Right ventricle myocardium superior (tissue), 1 donor: Measurements from ENCODE around the gene TP53I13. TPM values are rescaled to one million over a fixed set of nuclear protein-coding genes. Genes with fewer than 3 reads are reported as not detected.

Experiments
- ATAC-seq: fragments of 200-7000 bp; cut with Tn5 transposase; one replicate; pipeline ENCODE4 v1.9.1; 2020; ENCODE audit warnings: mild to moderate bottlenecking; ENCODE audit not compliant: poor library complexity
- DNase-seq: peaks from one replicate; pipeline ENCODE4 v3.0.0-alpha.2; 2020
- intact Hi-C: fragments of 100-400 bp; cut with DNase I; formaldehyde crosslinking; loops from one replicate; pipeline ENCODE4 v1.11.2; 2022
- total RNA-seq: library from RNA; stranded (reverse); fragmentation: NEBNext Ultra II Directional; extraction: Animal tissue kit (Norgen Biotek cat#: 25700); gene quantifications from one replicate; pipeline ENCODE4 v1.2.1, GENCODE V29; 2021
- donor health status: DM: no; HTN: yes; CAD: no; lungs with severe emphysema.

Gene TP53I13
- total RNA-seq, 1 donor from 2014 or later, result 39.2 TPM

DNA sequence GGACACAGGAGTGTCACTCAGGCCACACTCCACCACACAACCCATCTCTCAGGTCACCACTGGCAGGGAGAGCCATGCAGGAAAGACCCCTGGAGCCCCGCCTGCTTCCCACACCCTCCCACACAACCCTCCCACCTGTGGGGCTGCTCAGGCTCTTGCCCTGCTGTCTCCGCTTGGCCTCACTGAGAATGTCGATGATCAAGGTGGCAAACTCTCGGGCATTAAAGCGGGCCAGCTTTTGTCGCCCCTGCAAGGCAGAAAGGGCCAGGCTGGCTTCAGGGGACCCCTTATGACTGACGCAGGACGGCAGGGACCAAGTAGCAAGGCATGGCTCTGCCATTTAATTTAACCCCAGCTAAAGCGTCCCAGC, 8.5 kb downstream of the TP53I13 start:
- DNase-seq (no peak), ATAC-seq (no peak)
- intact Hi-C loops, result no loop called here

DNA sequence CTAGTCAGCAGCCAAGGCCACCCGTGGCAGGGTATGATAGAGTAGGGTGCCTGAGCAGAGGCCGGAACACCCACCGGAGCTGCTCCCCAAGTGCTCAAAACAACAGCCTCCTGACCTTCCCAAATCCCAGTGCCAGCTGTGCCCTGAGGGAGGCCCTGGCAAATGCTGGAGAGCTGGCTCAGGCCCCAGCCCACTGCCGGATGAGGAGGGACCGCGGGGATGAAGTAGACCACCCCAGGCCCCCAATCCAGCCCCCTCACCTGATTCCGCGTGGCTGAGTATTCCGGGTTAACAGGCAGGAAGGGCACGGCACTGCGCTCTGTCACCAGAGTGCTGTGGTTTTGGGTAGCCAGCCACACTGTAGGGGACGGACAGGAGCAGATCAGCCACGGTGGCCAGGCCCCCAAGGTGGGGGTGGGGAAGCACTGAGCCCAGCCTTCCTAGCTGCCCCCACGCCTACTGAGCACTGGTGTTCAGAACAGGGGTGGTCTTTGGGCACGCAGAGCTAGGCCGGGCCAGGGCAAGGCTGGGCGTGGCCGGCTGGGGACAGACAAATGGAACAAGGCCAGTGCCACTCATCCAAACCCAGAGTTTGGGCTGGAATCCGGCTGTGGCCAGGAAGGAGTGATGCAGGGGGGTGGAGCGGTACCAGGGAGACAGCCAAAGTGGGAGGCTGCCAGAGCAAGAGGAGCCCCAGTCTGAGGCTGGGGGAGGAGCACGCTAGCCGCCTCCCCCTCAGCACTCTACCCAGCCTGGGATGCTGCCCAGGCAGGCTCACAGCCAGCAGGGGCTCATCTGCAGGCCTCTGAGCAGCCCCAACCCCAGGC, 9.1 kb downstream of the TP53I13 start:
- no peak for ATAC-seq
- peak; percentile 59 for DNase-seq
- intact Hi-C loops, result no loop called here

DNA sequence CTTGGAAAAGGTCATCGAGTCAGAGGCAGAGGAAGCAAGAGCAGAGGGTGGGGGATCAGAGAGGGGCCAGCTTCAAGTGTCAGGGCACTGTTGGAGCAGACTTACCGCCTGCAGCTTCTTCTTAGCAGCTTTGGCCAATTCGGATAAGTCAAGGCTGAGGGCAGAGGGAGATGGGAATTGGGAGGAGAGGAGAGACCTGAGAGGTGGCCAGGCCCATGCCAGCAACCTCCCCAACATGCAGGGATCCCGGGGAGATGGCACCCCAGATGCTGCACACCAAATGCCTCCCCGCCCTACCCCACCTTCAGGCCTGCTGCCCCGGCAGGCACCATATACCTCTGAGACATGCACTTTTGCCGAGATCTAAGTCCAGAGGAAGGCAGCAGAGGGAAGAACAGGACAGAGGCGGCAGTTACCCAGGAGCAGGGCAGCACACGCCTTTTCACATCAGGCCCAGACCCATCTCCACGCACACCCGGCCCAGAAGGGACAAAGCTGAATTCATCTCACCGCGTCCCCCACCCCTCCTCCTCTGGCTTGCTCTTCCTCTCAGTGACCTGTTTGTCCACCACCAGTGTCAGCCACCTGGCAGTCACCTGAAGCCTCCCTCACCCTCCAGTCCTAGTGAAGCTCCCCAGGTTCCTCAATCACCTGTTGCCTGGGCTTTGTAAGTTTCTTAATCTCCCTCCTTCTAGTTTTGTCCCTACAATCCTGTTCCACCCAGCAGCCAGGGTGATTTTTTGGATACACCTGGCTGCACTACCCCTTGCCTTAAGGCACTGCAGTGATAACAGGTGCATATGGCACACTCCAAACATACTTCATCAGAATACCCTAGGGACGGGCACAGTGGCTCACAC, 10.4 kb downstream of the TP53I13 start:
- intact Hi-C loops, result no loop called here
- no peak for DNase-seq

DNA sequence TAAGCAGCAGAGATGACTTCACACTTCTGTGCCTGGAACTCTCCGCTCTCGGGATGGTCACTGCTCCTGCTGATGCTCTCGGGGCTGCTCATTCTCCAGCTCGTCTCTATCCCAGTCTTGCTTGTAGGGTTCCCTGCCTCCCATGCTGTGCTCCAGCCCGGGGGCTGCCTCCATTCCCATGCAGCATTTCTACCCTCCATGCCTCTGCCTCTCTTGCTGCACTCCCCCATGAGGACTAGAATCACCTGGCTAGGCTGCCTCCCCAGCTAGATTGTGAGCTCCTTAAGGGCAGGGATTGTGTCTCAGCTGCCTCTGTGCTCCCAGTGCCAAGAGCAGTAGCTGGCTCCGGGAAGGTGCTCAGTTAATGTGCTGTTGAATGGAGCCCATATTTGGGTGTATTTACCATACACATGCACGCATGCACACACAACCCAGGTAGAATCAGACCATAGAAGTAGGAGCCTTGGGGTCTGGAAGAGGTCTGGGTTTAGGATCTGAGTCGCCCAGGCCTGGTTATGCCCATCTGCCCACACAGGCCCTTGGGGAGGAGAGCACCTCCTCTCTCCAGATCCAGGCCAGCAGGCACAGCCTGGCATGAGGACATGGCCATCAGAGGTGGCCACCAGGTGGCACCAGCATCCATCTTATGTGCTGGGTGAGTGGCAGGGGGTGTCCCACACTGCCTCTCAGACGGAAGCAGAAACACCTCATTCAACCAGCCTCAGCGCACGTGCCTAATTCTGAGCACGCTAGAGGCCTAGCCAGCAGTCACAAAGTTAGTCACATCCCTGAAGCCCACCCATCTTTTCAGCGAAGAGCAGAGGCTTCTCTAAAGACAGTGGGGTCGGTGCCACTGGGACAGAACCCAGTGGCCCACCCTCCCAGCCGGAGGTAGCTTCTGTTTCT, 11.6 kb downstream of the TP53I13 start:
- ATAC-seq (peak; percentile 87), DNase-seq (peak; percentile 91)
- intact Hi-C loops, result no loop called here

More for the DNA sequence above, 10.4 kb downstream of the TP53I13 start:
- ATAC-seq, result no peak

DNA sequence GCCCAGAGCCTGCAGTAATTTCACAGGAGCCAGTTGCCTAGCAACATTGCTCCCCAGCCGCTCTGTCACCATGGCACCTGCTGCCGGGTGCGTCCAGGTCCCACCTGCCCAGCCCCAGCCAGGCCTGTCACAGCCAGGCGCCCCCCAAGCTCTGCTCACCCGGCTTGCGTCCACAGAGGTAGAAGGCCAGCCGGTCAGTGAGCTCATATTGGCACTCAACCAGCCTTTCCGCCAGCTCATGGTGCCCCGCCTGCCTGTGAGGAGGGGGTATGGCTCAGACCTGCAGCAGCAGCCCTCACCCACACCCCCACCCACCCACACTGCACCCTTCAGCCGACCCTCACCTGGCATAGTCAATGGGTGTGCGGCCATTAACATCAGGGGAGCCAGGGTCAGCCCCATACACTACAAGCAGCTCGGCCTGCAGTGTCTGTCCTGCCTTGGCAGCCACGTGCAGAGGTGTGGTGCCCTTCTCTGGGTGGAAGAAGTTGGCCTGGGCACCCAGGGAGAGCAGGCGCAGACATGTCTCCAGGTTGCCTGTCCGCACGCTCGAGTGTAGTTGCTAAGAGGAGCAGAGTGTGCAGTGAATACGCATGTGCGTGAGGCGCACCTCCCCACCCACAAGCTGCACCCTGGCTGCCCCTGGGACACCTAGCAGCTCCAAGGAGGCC, 13.2 kb downstream of the TP53I13 start:
- no peak for ATAC-seq
- intact Hi-C loops, result no loop called here
- peak; percentile 40 for DNase-seq

DNA sequence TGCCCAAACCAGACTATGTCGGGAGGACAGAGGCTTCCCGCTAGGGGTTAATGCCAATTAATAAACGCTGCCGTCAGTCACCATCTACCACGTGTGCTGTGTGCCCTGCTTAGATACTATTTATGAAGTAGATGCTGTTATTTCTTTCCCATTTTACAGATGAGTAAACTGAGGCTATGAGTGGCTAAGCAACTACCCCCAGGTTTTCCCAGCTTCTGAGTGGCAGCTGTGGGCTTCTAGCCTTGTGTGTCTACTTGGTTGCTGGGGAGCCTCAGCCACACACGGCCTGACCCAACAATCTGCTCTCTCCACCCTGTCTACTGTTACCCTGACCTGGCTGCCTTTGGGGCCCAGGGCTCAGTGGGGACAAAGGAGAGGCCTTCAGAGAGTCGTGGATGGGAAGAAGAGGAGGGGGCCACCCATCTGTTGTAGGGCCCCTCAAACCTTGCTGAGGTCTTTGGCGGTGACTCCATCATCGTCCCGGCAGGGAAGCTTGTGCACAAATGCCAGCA, 13.8 kb downstream of the TP53I13 start:
- DNase-seq (peak; percentile 14), ATAC-seq (no peak)
- intact Hi-C loops, result no loop called here

DNA sequence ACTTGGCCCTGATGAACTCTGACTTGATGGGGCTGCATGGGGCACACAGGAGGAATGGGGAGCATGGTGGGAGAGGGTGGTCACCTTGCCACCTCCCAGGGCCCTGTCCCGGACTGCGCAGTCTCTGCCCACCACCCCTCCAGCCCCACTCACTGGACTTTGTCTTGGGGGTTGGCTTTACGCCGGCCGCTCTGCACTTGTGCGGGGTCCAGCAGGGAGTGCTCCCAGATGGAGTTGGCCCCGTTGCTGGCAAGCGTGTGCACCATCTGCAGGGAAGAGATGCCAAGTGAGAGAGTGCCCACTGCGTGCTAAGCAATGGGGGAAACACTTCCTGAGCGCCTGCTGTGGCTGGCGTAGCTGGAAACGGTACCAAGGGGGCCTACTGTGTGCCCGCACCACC, 14.3 kb downstream of the TP53I13 start:
- no peak for ATAC-seq
- intact Hi-C loops, result no loop called here

DNA sequence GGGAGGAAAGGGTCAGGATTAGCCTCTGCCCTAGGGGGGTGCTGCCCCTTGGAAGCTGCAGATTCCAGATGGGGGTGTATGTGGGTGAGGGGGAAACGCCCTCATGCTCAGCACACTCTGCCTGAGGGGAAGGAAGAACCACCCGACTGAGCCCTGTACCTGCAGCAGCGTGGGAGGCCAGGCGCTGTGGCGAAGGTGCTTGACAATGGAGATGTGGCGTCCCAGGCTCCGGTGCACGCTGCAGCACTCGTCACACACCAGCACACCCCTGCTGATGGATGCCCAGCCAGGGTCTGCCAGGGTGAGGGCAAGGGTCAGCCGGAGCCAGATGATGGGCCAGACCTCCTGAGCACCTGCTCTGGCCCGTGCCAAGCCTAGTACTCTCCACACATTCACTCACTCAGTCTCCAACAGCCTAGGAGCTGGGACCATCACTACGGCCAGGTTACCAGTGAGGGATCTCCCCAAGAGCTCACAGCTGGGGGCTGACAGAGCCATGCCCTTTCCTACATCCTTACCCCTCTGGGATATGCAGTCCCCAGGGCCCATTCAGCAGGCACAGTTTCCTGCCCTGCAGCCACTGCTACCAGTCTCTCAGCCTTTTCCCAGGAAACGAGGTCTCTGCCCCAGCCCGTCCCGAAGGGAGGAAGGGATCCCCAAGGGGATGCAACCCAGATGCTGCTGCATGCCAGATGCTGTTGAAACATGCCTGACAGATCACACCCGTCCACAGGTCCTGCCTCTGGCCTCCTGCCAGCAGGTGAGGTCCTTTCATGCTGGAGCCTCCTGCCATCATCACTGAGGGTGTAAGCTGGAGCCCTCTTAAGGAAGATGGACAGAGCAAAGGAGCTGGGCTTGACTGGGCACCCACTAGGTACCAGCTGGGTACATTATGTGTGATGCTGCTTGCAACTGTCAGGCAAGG, 15.1 kb downstream of the TP53I13 start:
- ATAC-seq (no peak), DNase-seq (no peak)
- intact Hi-C loops, result no loop called here

More for the DNA sequence above, 14.3 kb downstream of the TP53I13 start:
- no peak for DNase-seq

DNA sequence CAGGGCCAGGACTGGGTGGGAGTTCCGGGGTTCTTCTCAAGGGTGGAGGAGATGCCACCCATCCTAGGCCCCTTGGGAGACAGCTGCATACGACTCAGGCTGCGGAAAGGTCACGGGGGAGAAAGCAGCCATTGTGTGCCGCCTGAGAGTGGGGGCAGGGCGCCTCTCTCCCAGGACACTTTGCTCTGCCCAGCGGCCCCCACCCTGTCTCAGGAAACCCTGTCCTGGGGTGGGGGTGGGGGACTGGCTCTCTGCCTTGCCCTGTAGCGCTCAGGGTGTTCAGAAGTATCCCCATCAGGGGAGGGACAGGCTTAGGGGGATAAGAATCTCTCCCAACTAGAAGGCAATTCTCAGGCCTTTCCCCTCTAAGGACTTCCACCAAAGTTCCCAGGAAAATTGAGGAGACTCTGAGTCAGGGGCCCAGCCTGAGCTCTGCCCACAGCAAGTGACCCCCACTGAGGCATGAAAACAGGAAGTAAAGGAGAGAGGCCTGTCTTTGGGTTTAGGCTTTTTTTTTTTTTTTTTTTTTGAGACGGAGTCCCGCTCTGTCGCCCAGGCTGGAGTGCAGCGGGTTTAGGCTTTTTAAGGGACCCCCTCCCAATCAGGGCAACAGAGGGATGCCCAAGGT, 16.1 kb downstream of the TP53I13 start:
- ATAC-seq (peak; percentile 4), DNase-seq (no peak)
- intact Hi-C loops, result no loop called here

DNA sequence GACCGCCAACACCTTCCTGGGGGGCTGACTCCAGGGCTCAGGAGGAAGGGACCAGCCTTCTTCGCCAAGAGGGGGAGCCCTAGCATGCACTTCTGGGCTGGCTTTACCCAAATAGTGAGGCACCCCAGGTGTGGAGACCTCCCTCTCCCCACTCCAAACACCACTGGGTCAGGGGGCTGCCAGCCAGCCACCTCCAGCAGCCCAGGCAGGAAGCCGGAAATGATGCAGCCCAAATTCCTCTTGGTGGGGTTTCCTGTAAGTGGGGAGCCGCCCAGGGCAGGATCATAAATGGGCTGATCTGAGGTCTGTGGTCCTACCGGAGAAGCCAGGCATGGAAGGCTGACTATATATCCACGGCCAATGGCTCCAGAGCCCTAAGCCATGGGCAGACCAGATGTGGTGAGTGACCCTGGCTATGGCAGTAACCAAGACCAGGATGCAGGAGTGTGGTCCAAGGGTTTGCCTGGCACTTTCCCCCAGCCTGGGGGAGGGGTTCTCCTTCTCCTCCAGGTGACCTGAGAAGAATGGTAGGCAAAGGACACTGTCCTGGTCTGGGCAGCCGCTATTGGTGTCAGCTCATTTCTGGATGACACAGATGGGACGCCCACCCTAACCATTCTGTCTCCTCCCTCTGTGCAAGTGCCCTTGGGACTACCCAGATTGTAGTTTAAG, 16.7 kb downstream of the TP53I13 start:
- no peak for ATAC-seq
- intact Hi-C loops, result no loop called here
- DNase-seq, result peak; percentile 56

DNA sequence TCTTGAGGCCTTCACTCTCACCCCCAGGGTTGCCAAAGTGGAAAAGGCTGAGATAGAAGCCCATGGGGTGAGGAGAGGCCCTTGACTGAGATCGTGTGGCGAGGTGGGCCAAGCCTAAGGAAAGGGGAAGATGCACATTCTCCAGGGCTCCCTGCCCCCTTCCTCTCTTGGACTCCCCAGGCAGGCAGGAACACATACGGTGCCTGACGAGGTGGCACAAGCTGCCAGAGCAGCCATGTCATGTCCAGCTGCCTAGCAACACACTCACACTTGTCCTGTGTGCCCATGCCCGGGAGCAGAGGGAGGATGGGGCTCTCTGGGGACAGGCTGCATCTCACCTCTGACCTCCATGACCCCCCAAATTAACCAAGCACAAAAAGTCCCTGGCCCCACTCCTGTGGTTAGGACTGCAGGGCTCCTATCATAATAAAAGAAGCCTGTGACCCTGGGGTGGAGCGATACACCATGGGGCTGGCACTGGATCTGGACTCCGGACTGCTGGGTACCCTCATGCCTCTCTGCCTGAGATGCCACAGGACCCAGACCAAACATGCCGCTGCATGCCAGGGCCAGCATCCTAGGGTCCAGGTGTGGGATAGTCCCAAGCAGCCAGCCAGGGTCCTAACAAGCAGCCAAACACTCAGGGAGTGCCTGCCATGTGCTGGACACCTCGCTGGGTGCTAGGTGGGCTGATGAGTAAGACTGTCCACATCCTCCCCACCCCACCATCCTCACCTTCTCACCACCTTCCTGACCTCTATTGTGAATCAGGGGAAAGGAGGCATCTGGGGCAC, 18.4 kb downstream of the TP53I13 start:
- intact Hi-C loops, result no loop called here
- DNase-seq, result no peak

DNA sequence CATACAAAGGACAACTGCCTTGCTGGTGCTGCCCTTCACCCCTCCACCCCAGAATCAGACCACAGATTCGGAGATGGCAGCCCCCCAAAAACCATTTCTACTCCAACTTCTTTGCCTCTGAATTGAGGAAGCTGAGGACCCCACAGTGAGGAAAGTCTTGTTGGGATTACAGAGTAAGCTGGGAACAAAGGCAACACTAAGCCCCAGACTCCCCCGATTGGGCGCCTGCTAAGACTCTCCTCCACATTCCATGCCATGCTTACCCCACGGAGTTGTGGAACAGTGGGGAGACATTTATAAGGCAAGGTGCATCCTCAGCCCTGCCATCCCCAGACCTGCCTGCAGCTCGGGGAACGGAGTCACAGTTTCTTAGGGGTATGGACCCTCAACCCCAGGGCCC, 19.1 kb downstream of the TP53I13 start:
- intact Hi-C loops, result no loop called here
- DNase-seq (no peak), ATAC-seq (no peak)

More for the DNA sequence above, 18.4 kb downstream of the TP53I13 start:
- ATAC-seq, result no peak

DNA sequence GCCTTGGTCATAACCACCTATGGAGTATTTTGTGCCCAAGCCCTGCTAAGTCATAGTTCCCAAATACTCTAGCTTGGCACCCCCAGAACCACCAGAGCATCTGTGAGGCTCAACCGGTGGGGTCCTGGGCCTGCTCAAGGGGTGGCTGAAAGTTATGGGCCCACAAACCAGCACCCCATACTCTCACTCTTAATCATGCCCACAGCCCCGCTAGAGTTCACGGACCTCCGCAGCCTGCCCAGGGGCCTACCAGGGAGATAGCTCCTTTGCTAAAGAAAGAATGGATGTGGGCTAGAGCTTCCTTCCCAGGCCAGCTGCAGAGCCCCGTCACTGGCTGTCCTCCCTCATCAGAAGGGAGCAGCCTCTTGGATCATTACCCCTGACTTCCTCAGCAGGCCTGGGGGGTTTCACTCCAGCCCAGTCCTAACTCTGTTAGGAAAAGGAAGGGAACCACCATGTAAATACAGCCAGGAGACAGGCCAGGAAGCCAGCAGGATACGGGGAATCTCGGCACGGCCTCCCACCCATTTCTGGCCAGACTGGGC, 19.6 kb downstream of the TP53I13 start:
- DNase-seq, result no peak
- ATAC-seq, result no peak
- intact Hi-C loops, result no loop called here

DNA sequence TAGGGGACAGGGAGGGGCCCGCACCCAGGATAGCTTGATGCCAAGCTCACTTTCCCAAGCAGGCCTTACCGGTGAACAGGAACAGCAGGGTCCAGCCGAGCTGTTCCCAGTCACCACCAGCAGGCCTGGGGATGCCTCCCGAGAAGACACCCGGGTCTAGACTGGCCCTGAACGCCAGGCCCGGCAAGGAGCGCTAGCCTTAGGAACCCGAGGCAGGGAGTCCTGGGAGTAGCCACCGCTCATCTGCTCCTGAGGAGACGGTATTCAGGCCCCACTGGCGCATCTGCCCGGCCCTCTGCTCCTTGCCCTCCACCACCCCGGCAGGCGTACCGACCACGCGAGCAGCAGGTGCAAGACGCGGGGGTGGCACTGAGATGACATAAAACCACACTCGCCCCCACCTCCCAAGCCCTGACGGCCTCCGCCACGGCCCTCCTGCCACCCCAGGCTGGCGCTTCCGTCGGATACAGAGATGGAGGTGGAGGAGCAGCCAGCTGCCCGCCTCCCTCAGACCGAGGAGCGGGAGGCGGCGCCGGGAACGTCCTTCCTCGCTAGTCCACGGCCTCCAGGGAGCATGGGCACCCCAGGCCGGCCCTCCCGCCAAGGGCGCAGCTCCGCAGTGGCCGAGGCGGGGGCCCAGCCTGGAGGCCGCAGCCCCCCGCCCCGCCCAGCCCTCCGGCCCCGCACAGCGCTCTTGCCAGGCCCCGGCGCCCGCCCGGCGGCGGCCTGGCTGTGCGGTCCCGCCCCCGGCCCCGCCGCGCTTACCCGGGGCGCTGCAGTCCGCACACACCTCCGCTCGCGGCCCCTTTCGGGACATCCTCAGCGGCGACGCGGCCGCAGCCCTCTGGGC, 20.3 kb downstream of the TP53I13 start:
- intact Hi-C loops, result no loop called here
- DNase-seq, result no peak
- no peak for ATAC-seq
